Body of pancreas (tissue), 4 donors: Measurements from ENCODE around the gene ULK3.

ENCODE experiments used
- POLR2A ChIP-seq, 3 donors: fragments of 450-650 bp; IDR thresholded peaks; one replicate each; pipeline ENCODE4 v1.6.1; 2016; ENCODE audit warnings: antibody characterized with exemption in 3 of 3, mild to moderate bottlenecking in 2 of 3
- TF ChIP-seq, protein P1 (sequence below), 7 experiments: fragments of 450-650 bp in 4 of 7; fragments of 200-600 bp in 3 of 7; sonication (generic) in 3 of 7; IDR thresholded peaks; one replicate each; pipeline ENCODE4 v1.5.1; 2016 to 2019; ENCODE audit warnings: antibody characterized with exemption in 7 of 7

DNA sequence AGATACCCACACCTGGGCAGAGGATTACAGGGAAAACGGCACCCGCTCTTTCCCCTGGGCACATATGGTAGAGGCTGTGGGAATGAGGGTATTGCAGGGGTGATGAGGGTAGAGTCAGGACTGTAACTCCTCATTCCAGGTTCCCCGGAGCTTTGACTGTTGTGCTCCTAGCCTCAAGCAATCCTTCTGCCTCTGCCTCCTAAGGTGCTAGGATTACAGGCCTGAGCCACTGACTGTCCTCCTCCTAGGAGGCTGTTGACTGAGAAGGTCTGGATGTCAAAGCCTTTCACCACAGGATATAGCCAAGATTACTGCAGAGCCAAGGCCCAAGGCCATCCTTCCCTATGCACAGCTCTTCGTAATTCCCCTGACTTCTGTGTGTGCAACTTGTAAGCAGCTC is 45.8 kb upstream of the ULK3 start:
- TF ChIP-seq POLR2A (IDR thresholded peaks at IDR 0.05), result no peak
- TF ChIP-seq, protein P1, sequence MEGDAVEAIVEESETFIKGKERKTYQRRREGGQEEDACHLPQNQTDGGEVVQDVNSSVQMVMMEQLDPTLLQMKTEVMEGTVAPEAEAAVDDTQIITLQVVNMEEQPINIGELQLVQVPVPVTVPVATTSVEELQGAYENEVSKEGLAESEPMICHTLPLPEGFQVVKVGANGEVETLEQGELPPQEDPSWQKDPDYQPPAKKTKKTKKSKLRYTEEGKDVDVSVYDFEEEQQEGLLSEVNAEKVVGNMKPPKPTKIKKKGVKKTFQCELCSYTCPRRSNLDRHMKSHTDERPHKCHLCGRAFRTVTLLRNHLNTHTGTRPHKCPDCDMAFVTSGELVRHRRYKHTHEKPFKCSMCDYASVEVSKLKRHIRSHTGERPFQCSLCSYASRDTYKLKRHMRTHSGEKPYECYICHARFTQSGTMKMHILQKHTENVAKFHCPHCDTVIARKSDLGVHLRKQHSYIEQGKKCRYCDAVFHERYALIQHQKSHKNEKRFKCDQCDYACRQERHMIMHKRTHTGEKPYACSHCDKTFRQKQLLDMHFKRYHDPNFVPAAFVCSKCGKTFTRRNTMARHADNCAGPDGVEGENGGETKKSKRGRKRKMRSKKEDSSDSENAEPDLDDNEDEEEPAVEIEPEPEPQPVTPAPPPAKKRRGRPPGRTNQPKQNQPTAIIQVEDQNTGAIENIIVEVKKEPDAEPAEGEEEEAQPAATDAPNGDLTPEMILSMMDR (IDR thresholded peaks at IDR 0.05), result no peak
